HepG2 (cell line): ENCODE results near the gene OR5K2. TPM values are rescaled to one million over a fixed set of nuclear protein-coding genes. Genes with fewer than 3 reads are reported as not detected.

Experiments used
- ERF ChIP-seq: IDR thresholded peaks from 2 replicates; pipeline ENCODE4 v1.6.1; 2018; ENCODE audit warnings: missing biosample characterization, missing genetic modification reagents
- MYNN ChIP-seq: sonication (generic); formaldehyde crosslinking; IDR thresholded peaks from 2 replicates; pipeline ENCODE4 v1.4.0; 2020; ENCODE audit warnings: mild to moderate bottlenecking, low read depth, missing genetic modification reagents
- RFXANK ChIP-seq: IDR thresholded peaks from 2 replicates; pipeline ENCODE4 v1.6.1; 2016
- ZIK1 ChIP-seq: sonication (generic); formaldehyde crosslinking; IDR thresholded peaks from 2 replicates; pipeline ENCODE4 v1.5.0; 2020; ENCODE audit warnings: mild to moderate bottlenecking, low read depth, missing genetic modification reagents, borderline replicate concordance
- ZNF547 ChIP-seq: sonication (generic); formaldehyde crosslinking; IDR thresholded peaks from 2 replicates; pipeline ENCODE4 v1.5.1; 2020; ENCODE audit warnings: mild to moderate bottlenecking, missing genetic modification reagents
- ZNF589 ChIP-seq: sonication (generic); formaldehyde crosslinking; conservative IDR thresholded peaks from 2 replicates; pipeline ENCODE4 v1.8.0; 2022; ENCODE audit warnings: mild to moderate bottlenecking, moderate library complexity, missing genetic modification reagents
- ZSCAN31 ChIP-seq: sonication (generic); formaldehyde crosslinking; IDR thresholded peaks from 2 replicates; pipeline ENCODE4 v1.5.0; 2020; ENCODE audit warnings: low read depth, mild to moderate bottlenecking, missing genetic modification reagents
- polyA plus RNA-seq, 8 experiments: library from polyadenylated mRNA; depleted of rRNA in 3 of 8; stranded (reverse) in 7 of 8; unstranded in 1 of 8; fragments of >200 nt; fragmentation: Illumina TruSeq in 4 of 8; extraction: Trizol in 4 of 8; gene quantifications; 2 replicates each; pipeline versions ENCODE4 v1.2.1 to v1.2.3, GENCODE V29; 2011 to 2016; ENCODE audit warnings: low read depth in 4 of 8, missing spikeins in 1 of 8, mixed read lengths in 1 of 8; ENCODE audit not compliant: insufficient read depth in 1 of 8
- total RNA-seq, 5 experiments: library from RNA; depleted of rRNA; stranded (reverse); fragments of >200 nt; fragmentation: Illumina TruSeq; extraction: Trizol; gene quantifications; 2 replicates each; pipeline ENCODE4 v1.2.3, GENCODE V29; 2016; ENCODE audit warnings: low read depth in 1 of 5
- TF ChIP-seq, protein P1 (sequence below): sonication (generic); formaldehyde crosslinking; conservative IDR thresholded peaks from 2 replicates; pipeline ENCODE4 v1.4.0; 2020; ENCODE audit warnings: mild to moderate bottlenecking, missing genetic modification reagents, moderate library complexity
- TF ChIP-seq, protein P2 (sequence below): sonication (generic); formaldehyde crosslinking; IDR thresholded peaks from 2 replicates; pipeline ENCODE4; 2020; ENCODE audit warnings: missing genetic modification reagents, mild to moderate bottlenecking, borderline replicate concordance
- TF ChIP-seq, protein P3 (sequence below): fragments of 450-650 bp; IDR thresholded peaks from 2 replicates; pipeline ENCODE4 v1.6.1; 2016
- TF ChIP-seq, protein P4 (sequence below): IDR thresholded peaks from 2 replicates; pipeline ENCODE4 v1.6.1; 2016
- TF ChIP-seq, protein P5 (sequence below): sonication (generic); formaldehyde crosslinking; IDR thresholded peaks from 2 replicates; pipeline ENCODE4 v1.8.0; 2022; ENCODE audit warnings: low read depth, missing genetic modification reagents
- TF ChIP-seq, protein P6 (sequence below): sonication (generic); formaldehyde crosslinking; conservative IDR thresholded peaks from 2 replicates; pipeline ENCODE4 v1.8.0; 2022; ENCODE audit warnings: mild to moderate bottlenecking, moderate library complexity, missing genetic modification reagents

The OR5K2 gene
- total and polyA plus RNA-seq, 2 of the 13 experiments (the other 11 are each of a cell fraction or from before 2014, with no cell fraction given) = not detected

DNA sequence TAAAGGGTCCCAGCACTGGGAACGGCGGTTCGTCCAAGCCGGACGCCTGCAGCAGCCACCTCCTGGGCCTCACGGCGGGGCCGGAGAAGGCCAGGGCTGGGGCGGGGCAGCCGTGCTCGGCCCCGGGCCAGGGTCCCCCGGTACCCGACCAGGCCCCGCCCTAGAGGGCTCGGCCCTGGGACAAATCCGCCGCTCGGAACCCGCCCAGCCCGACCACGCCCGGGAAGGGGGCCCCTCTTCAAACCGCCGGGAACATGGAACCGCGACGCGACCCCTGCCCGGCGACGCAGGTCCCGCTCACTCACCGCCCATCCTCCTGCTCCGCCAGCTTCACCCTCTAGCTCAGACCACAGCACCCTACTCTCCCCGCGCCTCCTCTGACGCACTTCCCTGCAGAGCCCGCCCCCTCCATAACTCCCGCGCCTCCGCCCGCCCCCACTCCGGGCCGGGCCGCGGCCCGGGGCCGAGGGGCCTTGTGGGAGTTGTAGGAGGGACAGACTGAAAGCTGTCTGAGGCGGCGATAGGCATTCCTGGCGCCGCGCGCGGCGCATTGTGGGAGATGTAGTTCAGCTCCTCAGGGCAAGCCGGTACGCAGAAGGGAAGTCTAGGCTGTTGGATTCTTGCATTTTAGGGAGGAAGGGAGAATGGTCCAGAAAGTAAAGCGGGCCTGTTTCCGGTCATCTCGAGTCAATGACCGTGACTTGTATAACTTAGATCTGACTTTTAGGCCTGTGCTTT is 25.2 kb downstream of the OR5K2 start, which contains the start of gene CLDND1 (continued):
- TF ChIP-seq, protein P1, sequence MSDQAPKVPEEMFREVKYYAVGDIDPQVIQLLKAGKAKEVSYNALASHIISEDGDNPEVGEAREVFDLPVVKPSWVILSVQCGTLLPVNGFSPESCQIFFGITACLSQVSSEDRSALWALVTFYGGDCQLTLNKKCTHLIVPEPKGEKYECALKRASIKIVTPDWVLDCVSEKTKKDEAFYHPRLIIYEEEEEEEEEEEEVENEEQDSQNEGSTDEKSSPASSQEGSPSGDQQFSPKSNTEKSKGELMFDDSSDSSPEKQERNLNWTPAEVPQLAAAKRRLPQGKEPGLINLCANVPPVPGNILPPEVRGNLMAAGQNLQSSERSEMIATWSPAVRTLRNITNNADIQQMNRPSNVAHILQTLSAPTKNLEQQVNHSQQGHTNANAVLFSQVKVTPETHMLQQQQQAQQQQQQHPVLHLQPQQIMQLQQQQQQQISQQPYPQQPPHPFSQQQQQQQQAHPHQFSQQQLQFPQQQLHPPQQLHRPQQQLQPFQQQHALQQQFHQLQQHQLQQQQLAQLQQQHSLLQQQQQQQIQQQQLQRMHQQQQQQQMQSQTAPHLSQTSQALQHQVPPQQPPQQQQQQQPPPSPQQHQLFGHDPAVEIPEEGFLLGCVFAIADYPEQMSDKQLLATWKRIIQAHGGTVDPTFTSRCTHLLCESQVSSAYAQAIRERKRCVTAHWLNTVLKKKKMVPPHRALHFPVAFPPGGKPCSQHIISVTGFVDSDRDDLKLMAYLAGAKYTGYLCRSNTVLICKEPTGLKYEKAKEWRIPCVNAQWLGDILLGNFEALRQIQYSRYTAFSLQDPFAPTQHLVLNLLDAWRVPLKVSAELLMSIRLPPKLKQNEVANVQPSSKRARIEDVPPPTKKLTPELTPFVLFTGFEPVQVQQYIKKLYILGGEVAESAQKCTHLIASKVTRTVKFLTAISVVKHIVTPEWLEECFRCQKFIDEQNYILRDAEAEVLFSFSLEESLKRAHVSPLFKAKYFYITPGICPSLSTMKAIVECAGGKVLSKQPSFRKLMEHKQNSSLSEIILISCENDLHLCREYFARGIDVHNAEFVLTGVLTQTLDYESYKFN (CRISPR knock-in tag) = peak; percentile 27; the same call in 1 of the 2 replicates
- TF ChIP-seq, protein P2, sequence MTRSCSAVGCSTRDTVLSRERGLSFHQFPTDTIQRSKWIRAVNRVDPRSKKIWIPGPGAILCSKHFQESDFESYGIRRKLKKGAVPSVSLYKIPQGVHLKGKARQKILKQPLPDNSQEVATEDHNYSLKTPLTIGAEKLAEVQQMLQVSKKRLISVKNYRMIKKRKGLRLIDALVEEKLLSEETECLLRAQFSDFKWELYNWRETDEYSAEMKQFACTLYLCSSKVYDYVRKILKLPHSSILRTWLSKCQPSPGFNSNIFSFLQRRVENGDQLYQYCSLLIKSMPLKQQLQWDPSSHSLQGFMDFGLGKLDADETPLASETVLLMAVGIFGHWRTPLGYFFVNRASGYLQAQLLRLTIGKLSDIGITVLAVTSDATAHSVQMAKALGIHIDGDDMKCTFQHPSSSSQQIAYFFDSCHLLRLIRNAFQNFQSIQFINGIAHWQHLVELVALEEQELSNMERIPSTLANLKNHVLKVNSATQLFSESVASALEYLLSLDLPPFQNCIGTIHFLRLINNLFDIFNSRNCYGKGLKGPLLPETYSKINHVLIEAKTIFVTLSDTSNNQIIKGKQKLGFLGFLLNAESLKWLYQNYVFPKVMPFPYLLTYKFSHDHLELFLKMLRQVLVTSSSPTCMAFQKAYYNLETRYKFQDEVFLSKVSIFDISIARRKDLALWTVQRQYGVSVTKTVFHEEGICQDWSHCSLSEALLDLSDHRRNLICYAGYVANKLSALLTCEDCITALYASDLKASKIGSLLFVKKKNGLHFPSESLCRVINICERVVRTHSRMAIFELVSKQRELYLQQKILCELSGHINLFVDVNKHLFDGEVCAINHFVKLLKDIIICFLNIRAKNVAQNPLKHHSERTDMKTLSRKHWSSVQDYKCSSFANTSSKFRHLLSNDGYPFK (CRISPR knock-in tag) = peak; percentile 45; the same call in 1 of the 2 replicates
- TF ChIP-seq MYNN (CRISPR knock-in tag) (no peak), ZIK1 (CRISPR knock-in tag) (no peak), ZSCAN31 (no peak), ZNF589 (CRISPR knock-in tag) (no peak), RFXANK (CRISPR knock-in tag) (no peak; the same call in 1 of the 2 replicates), ZNF547 (0 out of 2 replicates have a peak, but pooled peaks have one; percentile 54), ERF (no peak)
- TF ChIP-seq, protein P3, sequence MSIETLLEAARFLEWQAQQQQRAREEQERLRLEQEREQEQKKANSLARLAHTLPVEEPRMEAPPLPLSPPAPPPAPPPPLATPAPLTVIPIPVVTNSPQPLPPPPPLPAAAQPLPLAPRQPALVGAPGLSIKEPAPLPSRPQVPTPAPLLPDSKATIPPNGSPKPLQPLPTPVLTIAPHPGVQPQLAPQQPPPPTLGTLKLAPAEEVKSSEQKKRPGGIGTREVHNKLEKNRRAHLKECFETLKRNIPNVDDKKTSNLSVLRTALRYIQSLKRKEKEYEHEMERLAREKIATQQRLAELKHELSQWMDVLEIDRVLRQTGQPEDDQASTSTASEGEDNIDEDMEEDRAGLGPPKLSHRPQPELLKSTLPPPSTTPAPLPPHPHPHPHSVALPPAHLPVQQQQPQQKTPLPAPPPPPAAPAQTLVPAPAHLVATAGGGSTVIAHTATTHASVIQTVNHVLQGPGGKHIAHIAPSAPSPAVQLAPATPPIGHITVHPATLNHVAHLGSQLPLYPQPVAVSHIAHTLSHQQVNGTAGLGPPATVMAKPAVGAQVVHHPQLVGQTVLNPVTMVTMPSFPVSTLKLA = no peak
- TF ChIP-seq, protein P4, sequence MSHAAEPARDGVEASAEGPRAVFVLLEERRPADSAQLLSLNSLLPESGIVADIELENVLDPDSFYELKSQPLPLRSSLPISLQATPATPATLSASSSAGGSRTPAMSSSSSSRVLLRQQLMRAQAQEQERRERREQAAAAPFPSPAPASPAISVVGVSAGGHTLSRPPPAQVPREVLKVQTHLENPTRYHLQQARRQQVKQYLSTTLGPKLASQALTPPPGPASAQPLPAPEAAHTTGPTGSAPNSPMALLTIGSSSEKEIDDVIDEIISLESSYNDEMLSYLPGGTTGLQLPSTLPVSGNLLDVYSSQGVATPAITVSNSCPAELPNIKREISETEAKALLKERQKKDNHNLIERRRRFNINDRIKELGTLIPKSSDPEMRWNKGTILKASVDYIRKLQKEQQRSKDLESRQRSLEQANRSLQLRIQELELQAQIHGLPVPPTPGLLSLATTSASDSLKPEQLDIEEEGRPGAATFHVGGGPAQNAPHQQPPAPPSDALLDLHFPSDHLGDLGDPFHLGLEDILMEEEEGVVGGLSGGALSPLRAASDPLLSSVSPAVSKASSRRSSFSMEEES (CRISPR knock-in tag) = no peak
- TF ChIP-seq, protein P5, sequence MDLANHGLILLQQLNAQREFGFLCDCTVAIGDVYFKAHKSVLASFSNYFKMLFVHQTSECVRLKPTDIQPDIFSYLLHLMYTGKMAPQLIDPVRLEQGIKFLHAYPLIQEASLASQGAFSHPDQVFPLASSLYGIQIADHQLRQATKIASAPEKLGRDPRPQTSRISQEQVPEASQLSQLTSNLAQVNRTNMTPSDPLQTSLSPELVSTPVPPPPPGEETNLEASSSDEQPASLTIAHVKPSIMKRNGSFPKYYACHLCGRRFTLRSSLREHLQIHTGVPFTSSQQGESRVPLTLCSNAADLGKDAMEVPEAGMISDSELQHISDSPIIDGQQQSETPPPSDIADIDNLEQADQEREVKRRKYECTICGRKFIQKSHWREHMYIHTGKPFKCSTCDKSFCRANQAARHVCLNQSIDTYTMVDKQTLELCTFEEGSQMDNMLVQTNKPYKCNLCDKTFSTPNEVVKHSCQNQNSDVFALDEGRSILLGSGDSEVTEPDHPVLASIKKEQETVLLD = peak; percentile 89
- TF ChIP-seq, protein P6, sequence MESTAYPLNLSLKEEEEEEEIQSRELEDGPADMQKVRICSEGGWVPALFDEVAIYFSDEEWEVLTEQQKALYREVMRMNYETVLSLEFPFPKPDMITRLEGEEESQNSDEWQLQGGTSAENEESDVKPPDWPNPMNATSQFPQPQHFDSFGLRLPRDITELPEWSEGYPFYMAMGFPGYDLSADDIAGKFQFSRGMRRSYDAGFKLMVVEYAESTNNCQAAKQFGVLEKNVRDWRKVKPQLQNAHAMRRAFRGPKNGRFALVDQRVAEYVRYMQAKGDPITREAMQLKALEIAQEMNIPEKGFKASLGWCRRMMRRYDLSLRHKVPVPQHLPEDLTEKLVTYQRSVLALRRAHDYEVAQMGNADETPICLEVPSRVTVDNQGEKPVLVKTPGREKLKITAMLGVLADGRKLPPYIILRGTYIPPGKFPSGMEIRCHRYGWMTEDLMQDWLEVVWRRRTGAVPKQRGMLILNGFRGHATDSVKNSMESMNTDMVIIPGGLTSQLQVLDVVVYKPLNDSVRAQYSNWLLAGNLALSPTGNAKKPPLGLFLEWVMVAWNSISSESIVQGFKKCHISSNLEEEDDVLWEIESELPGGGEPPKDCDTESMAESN (CRISPR knock-in tag) = no peak
